HG03280 (cell line): ENCODE results near the gene PCBP4.

ENCODE experiments used
- ATAC-seq: cut with Tn5 transposase; IDR thresholded peaks from one replicate; pipeline ENCODE4 v1.9.1; 2021; ENCODE audit warnings: mild to moderate bottlenecking, moderate library complexity; ENCODE audit not compliant: unreplicated experiment

The PCBP4 gene

GRCh38 chr3:51958603-51959521 lies 8.4 kb downstream of the PCBP4 start:
- ATAC-seq, result no peak

GRCh38 chr3:51957520-51958205 lies 9.6 kb downstream of the PCBP4 start:
- ATAC-seq, result no peak

GRCh38 chr3:51955893-51956770 lies 11.1 kb downstream of the PCBP4 start:
- no peak for ATAC-seq

GRCh38 chr3:51955175-51955892 lies 11.9 kb downstream of the PCBP4 start, which contains the start of gene GPR62:
TSS of gene GPR62 (plus strand) at chr3:51955381. CDS start at chr3:51955653, 272 bp downstream.
- no peak for ATAC-seq

GRCh38 chr3:51954713-51955112 lies 12.5 kb downstream of the PCBP4 start:
- no peak for ATAC-seq

- ATAC-seq, result no peak
These were observed 13.1 kb downstream of the PCBP4 start for GRCh38 chr3:51954105-51954504.

- ATAC-seq, result no peak
These were observed 13.8 kb downstream of the PCBP4 start for GRCh38 chr3:51953445-51953844.

GRCh38 chr3:51950899-51951298 lies 16.4 kb downstream of the PCBP4 start:
- ATAC-seq, result no peak

- ATAC-seq, result no peak
These were observed 18.1 kb downstream of the PCBP4 start for GRCh38 chr3:51949121-51949520.

GRCh38 chr3:51948016-51948580 lies 19.2 kb downstream of the PCBP4 start:
- ATAC-seq, result no peak

- ATAC-seq, result no peak
These were observed 19.9 kb downstream of the PCBP4 start for GRCh38 chr3:51947215-51947900.

- ATAC-seq, result no peak
These were observed 20.5 kb downstream of the PCBP4 start for GRCh38 chr3:51946796-51947195.

- no peak for ATAC-seq
These were observed 21.1 kb downstream of the PCBP4 start for GRCh38 chr3:51945926-51946705.

GRCh38 chr3:51945031-51945840 lies 22.0 kb downstream of the PCBP4 start:
- no peak for ATAC-seq

GRCh38 chr3:51944451-51945021 lies 22.7 kb downstream of the PCBP4 start:
- ATAC-seq, result no peak

GRCh38 chr3:51943451-51944391 lies 23.5 kb downstream of the PCBP4 start:
- no peak for ATAC-seq
